Testis (tissue), 3 donors: Measurements from ENCODE around the gene CEMIP2. TPM values are rescaled to one million over a fixed set of nuclear protein-coding genes. Genes with fewer than 3 reads are reported as not detected.

Source experiments
- DNase-seq: peaks from one replicate; pipeline ENCODE4 v3.0.0-alpha.2; 2019
- H3K27ac ChIP-seq, 2 donors: fragments of 200-600 bp; sonication (generic); one replicate each; pipeline ENCODE4 v1.5.1; 2019
- H3K27me3 ChIP-seq: fragments of 200-600 bp; sonication (generic); one replicate; pipeline ENCODE4 v1.5.1; 2019
- H3K36me3 ChIP-seq: fragments of 200-600 bp; sonication (generic); one replicate; pipeline ENCODE4 v1.5.1; 2017; ENCODE audit warnings: low read depth; ENCODE audit errors: missing control alignments
- H3K4me1 ChIP-seq: fragments of 200-600 bp; sonication (generic); one replicate; pipeline ENCODE4 v1.5.1; 2019
- H3K4me3 ChIP-seq, 2 donors: fragments of 200-600 bp; sonication (generic); one replicate each; pipeline ENCODE4 v1.5.1; 2017 to 2019
- H3K9me3 ChIP-seq: fragments of 200-600 bp; sonication (generic); one replicate; pipeline ENCODE4 v1.5.1; 2017
- POLR2A ChIP-seq: fragments of 450-650 bp; IDR thresholded peaks from one replicate; pipeline ENCODE4 v1.6.1; 2017; ENCODE audit warnings: antibody characterized with exemption, mild to moderate bottlenecking, moderate library complexity
- WGBS, 2 donors: methylation state at CpG; one replicate each; pipeline ENCODE4 v1.1.5; 2018; 5-methylcytosine and 5-hydroxymethylcytosine counted together
- intact Hi-C: fragments of 100-400 bp; cut with DNase I; formaldehyde crosslinking; loops from one replicate; pipeline ENCODE4 v1.15.1; 2023; ENCODE audit warnings: low total_unique reads
- polyA plus RNA-seq: library from polyadenylated mRNA; stranded (reverse); fragments of 350-450 nt; fragmentation: Illumina TruSeq; extraction: RNeasy Lipid Tissue Mini Kit (QIAGEN cat#74804); gene quantifications from one replicate; pipeline ENCODE4 v1.2.3, GENCODE V29; 2014; ENCODE audit warnings: low read depth, low replicate concordance; ENCODE audit not compliant: insufficient read depth
- total RNA-seq, 2 donors: library from RNA; depleted of rRNA; stranded (reverse); fragments of >200 nt; gene quantifications; one replicate each; pipeline ENCODE4 v1.2.3, GENCODE V29; 2016
- TF ChIP-seq, protein P1 (sequence below), 3 experiments: fragments of 450-650 bp in 2 of 3; fragments of 200-600 bp in 1 of 3; sonication (generic) in 1 of 3; IDR thresholded peaks; one replicate each; pipeline ENCODE4 v1.5.1; 2016 to 2019; ENCODE audit warnings: antibody characterized with exemption in 3 of 3, mild to moderate bottlenecking in 2 of 3, moderate library complexity in 1 of 3

Gene CEMIP2
- total and polyA plus RNA-seq, 3 donors from 2014 or later: 18.3 to 146 (median 109) TPM

DNA sequence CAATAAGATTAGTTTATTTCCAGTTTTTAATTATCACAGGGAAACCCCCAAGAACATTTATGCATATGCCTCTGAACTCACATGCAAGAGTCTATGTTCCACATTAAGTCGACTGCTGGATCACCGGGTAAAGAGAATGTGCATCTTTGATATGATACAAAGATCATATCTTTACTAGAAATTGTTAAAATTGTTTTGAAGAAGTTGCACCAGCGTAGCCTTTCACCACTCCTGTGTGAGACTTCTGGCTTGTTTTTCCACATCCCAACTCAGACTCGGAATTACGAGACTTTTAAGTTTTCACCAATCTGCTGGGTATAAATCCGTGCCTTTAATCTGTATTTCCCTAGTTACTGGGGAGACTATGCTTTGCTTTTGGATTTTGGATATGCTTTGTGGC is 113.2 kb downstream of the CEMIP2 start:
- H3K4me3 ChIP-seq: no peak overlapping the region
- TF ChIP-seq, protein P1, sequence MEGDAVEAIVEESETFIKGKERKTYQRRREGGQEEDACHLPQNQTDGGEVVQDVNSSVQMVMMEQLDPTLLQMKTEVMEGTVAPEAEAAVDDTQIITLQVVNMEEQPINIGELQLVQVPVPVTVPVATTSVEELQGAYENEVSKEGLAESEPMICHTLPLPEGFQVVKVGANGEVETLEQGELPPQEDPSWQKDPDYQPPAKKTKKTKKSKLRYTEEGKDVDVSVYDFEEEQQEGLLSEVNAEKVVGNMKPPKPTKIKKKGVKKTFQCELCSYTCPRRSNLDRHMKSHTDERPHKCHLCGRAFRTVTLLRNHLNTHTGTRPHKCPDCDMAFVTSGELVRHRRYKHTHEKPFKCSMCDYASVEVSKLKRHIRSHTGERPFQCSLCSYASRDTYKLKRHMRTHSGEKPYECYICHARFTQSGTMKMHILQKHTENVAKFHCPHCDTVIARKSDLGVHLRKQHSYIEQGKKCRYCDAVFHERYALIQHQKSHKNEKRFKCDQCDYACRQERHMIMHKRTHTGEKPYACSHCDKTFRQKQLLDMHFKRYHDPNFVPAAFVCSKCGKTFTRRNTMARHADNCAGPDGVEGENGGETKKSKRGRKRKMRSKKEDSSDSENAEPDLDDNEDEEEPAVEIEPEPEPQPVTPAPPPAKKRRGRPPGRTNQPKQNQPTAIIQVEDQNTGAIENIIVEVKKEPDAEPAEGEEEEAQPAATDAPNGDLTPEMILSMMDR (IDR thresholded peaks at IDR 0.05): no peak
- no peak for TF ChIP-seq POLR2A
- no peak for DNase-seq
- no peak overlapping the region for H3K27ac ChIP-seq
- intact Hi-C loops: no loop called here
- no peaks in the 10 kb centered on the region for H3K9me3 ChIP-seq
- 73 to 80% methylated on average over 6 of the region's 6 CpGs for WGBS, 2 donors
- H3K4me1 ChIP-seq: no peaks in the 10 kb centered on the region
- no peaks in the 10 kb centered on the region for H3K27me3 ChIP-seq
- H3K36me3 ChIP-seq: no peaks in the 10 kb centered on the region

GRCh38 chr9:71652480-71652879 is 115.8 kb downstream of the CEMIP2 start:
- intact Hi-C loops: no loop called here
- no peak for TF ChIP-seq POLR2A
- TF ChIP-seq, protein P1 (IDR thresholded peaks at IDR 0.05): no peak
- Histone ChIP-seq H3K27ac (no peak overlapping the region), H3K4me1 (no peaks in the 10 kb centered on the region), H3K27me3 (no peaks in the 10 kb centered on the region), H3K36me3 (no peaks in the 10 kb centered on the region), H3K4me3 (no peak overlapping the region), H3K9me3 (no peaks in the 10 kb centered on the region)
- no peak for DNase-seq

GRCh38 chr9:71648453-71648852 is 119.9 kb downstream of the CEMIP2 start:
- no peak overlapping the region for H3K27ac ChIP-seq
- 83 to 93% methylated on average over 1 of the region's 1 CpG for WGBS, 2 donors
- H3K9me3 ChIP-seq: no peaks in the 10 kb centered on the region
- no peaks in the 10 kb centered on the region for H3K4me1 ChIP-seq
- no peaks in the 10 kb centered on the region for H3K27me3 ChIP-seq
- TF ChIP-seq, protein P1 (IDR thresholded peaks at IDR 0.05): no peak
- no peak for TF ChIP-seq POLR2A
- H3K36me3 ChIP-seq: no peaks in the 10 kb centered on the region
- intact Hi-C loops: no loop called here
- H3K4me3 ChIP-seq: no peak overlapping the region
- no peak for DNase-seq

DNA sequence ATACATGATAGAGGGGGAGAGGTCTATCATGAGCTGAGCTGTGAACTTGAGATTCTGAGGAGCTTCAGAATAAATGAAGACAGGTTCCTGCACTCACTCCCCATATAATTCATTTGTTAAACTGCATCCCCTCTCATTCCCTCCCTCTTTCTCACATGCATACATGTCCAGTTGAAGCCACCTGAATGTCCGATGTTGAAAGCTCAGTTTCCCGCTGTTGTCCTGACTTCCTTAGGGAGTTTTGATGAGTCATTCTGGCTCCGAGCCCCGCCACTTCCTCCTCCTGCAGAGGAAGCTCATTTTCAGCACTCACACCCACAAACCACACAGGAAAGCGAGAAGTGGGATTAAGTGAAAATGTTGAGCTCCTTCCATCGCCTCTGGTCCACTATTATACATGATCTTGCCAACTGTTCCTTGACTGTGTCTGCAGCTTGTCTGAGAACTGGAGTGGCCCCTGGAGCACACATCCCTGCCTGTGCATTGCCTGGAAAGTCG is 121.2 kb downstream of the CEMIP2 start:
- 34 to 46% methylated on average over 7 of the region's 7 CpGs for WGBS, 2 donors
- Histone ChIP-seq H3K27ac (no peak overlapping the region), H3K4me1 (no peaks in the 10 kb centered on the region), H3K36me3 (no peaks in the 10 kb centered on the region), H3K4me3 (no peak overlapping the region), H3K9me3 (no peaks in the 10 kb centered on the region), H3K27me3 (no peaks in the 10 kb centered on the region)
- peak; percentile 61 for DNase-seq
- intact Hi-C loops: no loop called here
- TF ChIP-seq, protein P1 (IDR thresholded peaks at IDR 0.05): no peak
- no peak for TF ChIP-seq POLR2A

- DNase-seq: no peak
- TF ChIP-seq, protein P1 (IDR thresholded peaks at IDR 0.05): no peak
- no peak for TF ChIP-seq POLR2A
- H3K4me1 ChIP-seq: no peaks in the 10 kb centered on the region
- no peaks in the 10 kb centered on the region for H3K36me3 ChIP-seq
- no peaks in the 10 kb centered on the region for H3K27me3 ChIP-seq
- H3K4me3 ChIP-seq: no peak overlapping the region
- no peaks in the 10 kb centered on the region for H3K9me3 ChIP-seq
- intact Hi-C loops: no loop called here
- WGBS, 2 donors: 89 to 92% methylated on average over 1 of the region's 1 CpG
- H3K27ac ChIP-seq: no peak overlapping the region
Measured at GRCh38 chr9:71646131-71646530, 122.2 kb downstream of the CEMIP2 start.
